HepG2 (cell line): ENCODE measurements around the gene IFNAR2. TPM values are rescaled to one million over a fixed set of nuclear protein-coding genes. Genes with fewer than 3 reads are reported as not detected.

ENCODE experiments used
- ELF1 ChIP-seq: sonication (generic); formaldehyde crosslinking; IDR thresholded peaks from 2 replicates; pipeline ENCODE4 v1.4.0; 2020; ENCODE audit warnings: missing genetic modification reagents
- KLF11 ChIP-seq: IDR thresholded peaks from 2 replicates; pipeline ENCODE4 v1.6.1; 2016; ENCODE audit warnings: missing compliant biosample characterization
- KLF12 ChIP-seq: sonication (generic); formaldehyde crosslinking; IDR thresholded peaks from 2 replicates; pipeline ENCODE4 v1.4.0; 2020; ENCODE audit warnings: missing genetic modification reagents, borderline replicate concordance
- PCBP2 ChIP-seq: fragments of 200-400 bp; formaldehyde crosslinking; optimal IDR thresholded peaks from 2 replicates; pipeline ENCODE3; 2018; ENCODE audit warnings: low read length, low read depth; ENCODE audit not compliant: poor library complexity, severe bottlenecking
- PRPF4 ChIP-seq: fragments of 200-400 bp; formaldehyde crosslinking; IDR thresholded peaks from 2 replicates; pipeline ENCODE4 v1.6.1; 2016; ENCODE audit warnings: low read length, low read depth; ENCODE audit not compliant: poor library complexity, severe bottlenecking
- RBFOX2 ChIP-seq: fragments of 200-400 bp; formaldehyde crosslinking; IDR thresholded peaks from 2 replicates; pipeline ENCODE4 v1.6.1; 2017; ENCODE audit warnings: low read depth, mild to moderate bottlenecking, low read length
- SOX13 ChIP-seq, 3 experiments: fragments of 450-650 bp in 1 of 3; sonication (generic) in 1 of 3; formaldehyde crosslinking in 1 of 3; IDR thresholded peaks in 2 of 3; conservative IDR thresholded peaks in 1 of 3; 2 replicates each; pipeline versions ENCODE4 v1.5.0 to v1.6.1; 2016 to 2020; ENCODE audit warnings: antibody characterized with exemption in 1 of 3, mild to moderate bottlenecking in 1 of 3, missing compliant biosample characterization in 1 of 3, missing genetic modification reagents in 1 of 3, moderate library complexity in 1 of 3
- ZBTB20 ChIP-seq: sonication (generic); formaldehyde crosslinking; IDR thresholded peaks from 2 replicates; pipeline ENCODE4 v1.8.1; 2023; ENCODE audit warnings: missing genetic modification reagents, low read depth, mild to moderate bottlenecking, borderline replicate concordance
- ZNF761 ChIP-seq: sonication (generic); formaldehyde crosslinking; conservative IDR thresholded peaks from 2 replicates; pipeline ENCODE4 v1.4.0; 2020; ENCODE audit warnings: mild to moderate bottlenecking, missing genetic modification reagents
- ZNF83 ChIP-seq: sonication (generic); formaldehyde crosslinking; IDR thresholded peaks from 2 replicates; pipeline ENCODE4 v1.4.0; 2020; ENCODE audit warnings: missing genetic modification reagents, mild to moderate bottlenecking, borderline replicate concordance
- polyA plus RNA-seq, 8 experiments: library from polyadenylated mRNA; depleted of rRNA in 3 of 8; stranded (reverse) in 7 of 8; unstranded in 1 of 8; fragments of >200 nt; fragmentation: Illumina TruSeq in 4 of 8; extraction: Trizol in 4 of 8; gene quantifications; 2 replicates each; pipeline versions ENCODE4 v1.2.1 to v1.2.3, GENCODE V29; 2011 to 2016; ENCODE audit warnings: low read depth in 4 of 8, missing spikeins in 1 of 8, mixed read lengths in 1 of 8; ENCODE audit not compliant: insufficient read depth in 1 of 8
- total RNA-seq, 5 experiments: library from RNA; depleted of rRNA; stranded (reverse); fragments of >200 nt; fragmentation: Illumina TruSeq; extraction: Trizol; gene quantifications; 2 replicates each; pipeline ENCODE4 v1.2.3, GENCODE V29; 2016; ENCODE audit warnings: low read depth in 1 of 5
- TF ChIP-seq, protein P1 (sequence below): IDR thresholded peaks from 2 replicates; pipeline ENCODE4 v1.6.1; 2016; ENCODE audit warnings: missing compliant biosample characterization, missing genetic modification reagents, borderline replicate concordance
- TF ChIP-seq, protein P2 (sequence below): sonication (generic); formaldehyde crosslinking; IDR thresholded peaks from one replicate; pipeline ENCODE4 v1.5.1; 2020; ENCODE audit warnings: mild to moderate bottlenecking, missing genetic modification reagents; ENCODE audit errors: not compliant biosample characterization
- TF ChIP-seq, protein P3 (sequence below): IDR thresholded peaks from 2 replicates; pipeline ENCODE4 v1.6.1; 2016; ENCODE audit warnings: mild to moderate bottlenecking
- TF ChIP-seq, protein P4 (sequence below), 2 experiments: sonication (generic) in 1 of 2; formaldehyde crosslinking in 1 of 2; IDR thresholded peaks; 2 replicates each; pipeline versions ENCODE4 v1.4.0 to v1.6.1; 2018 to 2020; ENCODE audit warnings: missing genetic modification reagents in 2 of 2, borderline replicate concordance in 1 of 2, low read depth in 1 of 2, mild to moderate bottlenecking in 1 of 2, missing biosample characterization in 1 of 2

The IFNAR2 gene
- total and polyA plus RNA-seq, 2 of the 13 experiments (the other 11 are each of a cell fraction or from before 2014, with no cell fraction given), result 5.1 to 24.1 TPM

DNA sequence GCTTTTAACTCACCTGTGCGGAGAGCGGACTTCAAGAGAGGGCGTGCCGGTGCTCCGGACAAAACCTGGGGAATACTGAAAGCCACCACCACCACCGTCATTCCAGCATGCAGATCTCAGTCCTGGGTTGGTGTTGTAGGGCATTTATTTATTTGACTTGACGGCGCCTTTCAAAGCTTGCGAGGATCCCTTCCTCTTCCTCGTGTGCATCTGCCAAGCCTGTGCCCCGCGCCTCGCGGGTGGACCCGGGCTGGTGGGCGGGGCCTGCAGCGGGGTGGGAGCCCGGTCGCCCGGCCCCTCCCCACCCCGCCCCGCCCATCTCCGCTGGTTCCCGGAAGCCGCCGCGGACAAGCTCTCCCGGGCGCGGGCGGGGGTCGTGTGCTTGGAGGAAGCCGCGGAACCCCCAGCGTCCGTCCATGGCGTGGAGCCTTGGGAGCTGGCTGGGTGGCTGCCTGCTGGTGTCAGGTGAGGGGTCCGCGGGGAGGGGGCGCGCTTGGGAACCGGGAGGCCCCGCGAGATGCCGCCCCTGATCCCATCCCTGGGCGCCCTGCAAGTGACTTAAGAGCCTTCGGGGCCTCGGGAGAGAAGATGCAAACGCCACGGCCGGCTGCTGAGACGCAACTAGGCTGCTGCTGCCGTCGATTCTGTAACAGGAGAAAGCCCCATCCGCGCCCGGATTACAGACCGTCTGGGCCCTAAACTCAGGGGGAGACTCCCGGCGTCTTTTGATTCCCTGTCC, 36.5 kb downstream of the IFNAR2 start, which contains the start of gene IL10RB (continued):
- TF ChIP-seq, protein P1, sequence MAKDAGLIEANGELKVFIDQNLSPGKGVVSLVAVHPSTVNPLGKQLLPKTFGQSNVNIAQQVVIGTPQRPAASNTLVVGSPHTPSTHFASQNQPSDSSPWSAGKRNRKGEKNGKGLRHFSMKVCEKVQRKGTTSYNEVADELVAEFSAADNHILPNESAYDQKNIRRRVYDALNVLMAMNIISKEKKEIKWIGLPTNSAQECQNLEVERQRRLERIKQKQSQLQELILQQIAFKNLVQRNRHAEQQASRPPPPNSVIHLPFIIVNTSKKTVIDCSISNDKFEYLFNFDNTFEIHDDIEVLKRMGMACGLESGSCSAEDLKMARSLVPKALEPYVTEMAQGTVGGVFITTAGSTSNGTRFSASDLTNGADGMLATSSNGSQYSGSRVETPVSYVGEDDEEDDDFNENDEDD, result no peak; the same call in 1 of the 2 replicates
- TF ChIP-seq ZBTB20 (peak; percentile 63; the same call in 1 of the 2 replicates), KLF11 (CRISPR knock-in tag) (no peak), RBFOX2 (peak; percentile 81), KLF12 (CRISPR knock-in tag) (no peak), ZNF761 (CRISPR knock-in tag) (no peak), PRPF4 (no peak), ZNF83 (CRISPR knock-in tag) (no peak), ELF1 (CRISPR knock-in tag) (peak; percentile 83), PCBP2 (no peak), SOX13 (IDR thresholded peaks at IDR 0.05) (no peak), SOX13 (CRISPR knock-in tag; conservative IDR thresholded peaks at IDR 0.05 in 1 of 2, IDR thresholded peaks at IDR 0.05 in 1 of 2) (0 out of 4 replicates have a peak, but pooled peaks of 1 of the 2 experiments have one; percentile 15)
- TF ChIP-seq, protein P2, sequence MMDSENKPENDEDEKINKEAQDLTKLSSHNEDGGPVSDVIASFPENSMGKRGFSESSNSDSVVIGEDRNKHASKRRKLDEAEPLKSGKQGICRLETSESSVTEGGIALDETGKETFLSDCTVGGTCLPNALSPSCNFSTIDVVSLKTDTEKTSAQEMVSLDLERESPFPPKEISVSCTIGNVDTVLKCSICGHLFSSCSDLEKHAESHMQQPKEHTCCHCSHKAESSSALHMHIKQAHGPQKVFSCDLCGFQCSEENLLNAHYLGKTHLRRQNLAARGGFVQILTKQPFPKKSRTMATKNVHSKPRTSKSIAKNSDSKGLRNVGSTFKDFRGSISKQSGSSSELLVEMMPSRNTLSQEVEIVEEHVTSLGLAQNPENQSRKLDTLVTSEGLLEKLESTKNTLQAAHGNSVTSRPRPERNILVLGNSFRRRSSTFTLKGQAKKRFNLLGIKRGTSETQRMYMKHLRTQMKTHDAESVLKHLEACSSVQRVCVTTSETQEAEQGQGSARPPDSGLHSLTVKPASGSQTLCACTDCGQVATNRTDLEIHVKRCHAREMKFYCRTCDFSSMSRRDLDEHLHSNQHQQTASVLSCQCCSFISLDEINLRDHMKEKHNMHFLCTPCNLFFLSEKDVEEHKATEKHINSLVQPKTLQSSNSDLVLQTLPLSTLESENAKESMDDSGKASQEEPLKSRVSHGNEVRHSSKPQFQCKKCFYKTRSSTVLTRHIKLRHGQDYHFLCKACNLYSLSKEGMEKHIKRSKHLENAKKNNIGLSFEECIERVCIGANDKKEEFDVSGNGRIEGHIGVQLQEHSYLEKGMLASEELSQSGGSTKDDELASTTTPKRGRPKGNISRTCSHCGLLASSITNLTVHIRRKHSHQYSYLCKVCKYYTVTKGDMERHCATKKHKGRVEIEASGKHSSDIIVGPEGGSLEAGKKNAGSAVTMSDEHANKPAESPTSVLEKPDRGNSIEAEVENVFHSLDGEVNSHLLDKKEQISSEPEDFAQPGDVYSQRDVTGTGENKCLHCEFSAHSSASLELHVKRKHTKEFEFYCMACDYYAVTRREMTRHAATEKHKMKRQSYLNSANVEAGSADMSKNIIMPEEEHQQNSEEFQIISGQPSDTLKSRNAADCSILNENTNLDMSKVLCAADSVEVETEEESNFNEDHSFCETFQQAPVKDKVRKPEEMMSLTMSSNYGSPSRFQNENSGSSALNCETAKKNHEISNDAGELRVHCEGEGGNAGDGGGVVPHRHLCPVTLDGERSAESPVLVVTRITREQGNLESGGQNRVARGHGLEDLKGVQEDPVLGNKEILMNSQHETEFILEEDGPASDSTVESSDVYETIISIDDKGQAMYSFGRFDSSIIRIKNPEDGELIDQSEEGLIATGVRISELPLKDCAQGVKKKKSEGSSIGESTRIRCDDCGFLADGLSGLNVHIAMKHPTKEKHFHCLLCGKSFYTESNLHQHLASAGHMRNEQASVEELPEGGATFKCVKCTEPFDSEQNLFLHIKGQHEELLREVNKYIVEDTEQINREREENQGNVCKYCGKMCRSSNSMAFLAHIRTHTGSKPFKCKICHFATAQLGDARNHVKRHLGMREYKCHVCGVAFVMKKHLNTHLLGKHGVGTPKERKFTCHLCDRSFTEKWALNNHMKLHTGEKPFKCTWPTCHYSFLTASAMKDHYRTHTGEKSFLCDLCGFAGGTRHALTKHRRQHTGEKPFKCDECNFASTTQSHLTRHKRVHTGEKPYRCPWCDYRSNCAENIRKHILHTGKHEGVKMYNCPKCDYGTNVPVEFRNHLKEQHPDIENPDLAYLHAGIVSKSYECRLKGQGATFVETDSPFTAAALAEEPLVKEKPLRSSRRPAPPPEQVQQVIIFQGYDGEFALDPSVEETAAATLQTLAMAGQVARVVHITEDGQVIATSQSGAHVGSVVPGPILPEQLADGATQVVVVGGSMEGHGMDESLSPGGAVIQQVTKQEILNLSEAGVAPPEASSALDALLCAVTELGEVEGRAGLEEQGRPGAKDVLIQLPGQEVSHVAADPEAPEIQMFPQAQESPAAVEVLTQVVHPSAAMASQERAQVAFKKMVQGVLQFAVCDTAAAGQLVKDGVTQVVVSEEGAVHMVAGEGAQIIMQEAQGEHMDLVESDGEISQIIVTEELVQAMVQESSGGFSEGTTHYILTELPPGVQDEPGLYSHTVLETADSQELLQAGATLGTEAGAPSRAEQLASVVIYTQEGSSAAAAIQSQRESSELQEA (CRISPR knock-in tag), result peak; percentile 75
- TF ChIP-seq, protein P3, sequence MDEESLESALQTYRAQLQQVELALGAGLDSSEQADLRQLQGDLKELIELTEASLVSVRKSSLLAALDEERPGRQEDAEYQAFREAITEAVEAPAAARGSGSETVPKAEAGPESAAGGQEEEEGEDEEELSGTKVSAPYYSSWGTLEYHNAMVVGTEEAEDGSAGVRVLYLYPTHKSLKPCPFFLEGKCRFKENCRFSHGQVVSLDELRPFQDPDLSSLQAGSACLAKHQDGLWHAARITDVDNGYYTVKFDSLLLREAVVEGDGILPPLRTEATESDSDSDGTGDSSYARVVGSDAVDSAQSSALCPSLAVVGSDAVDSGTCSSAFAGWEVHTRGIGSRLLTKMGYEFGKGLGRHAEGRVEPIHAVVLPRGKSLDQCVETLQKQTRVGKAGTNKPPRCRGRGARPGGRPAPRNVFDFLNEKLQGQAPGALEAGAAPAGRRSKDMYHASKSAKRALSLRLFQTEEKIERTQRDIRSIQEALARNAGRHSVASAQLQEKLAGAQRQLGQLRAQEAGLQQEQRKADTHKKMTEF (CRISPR knock-in tag), result peak; percentile 77
- TF ChIP-seq, protein P4, sequence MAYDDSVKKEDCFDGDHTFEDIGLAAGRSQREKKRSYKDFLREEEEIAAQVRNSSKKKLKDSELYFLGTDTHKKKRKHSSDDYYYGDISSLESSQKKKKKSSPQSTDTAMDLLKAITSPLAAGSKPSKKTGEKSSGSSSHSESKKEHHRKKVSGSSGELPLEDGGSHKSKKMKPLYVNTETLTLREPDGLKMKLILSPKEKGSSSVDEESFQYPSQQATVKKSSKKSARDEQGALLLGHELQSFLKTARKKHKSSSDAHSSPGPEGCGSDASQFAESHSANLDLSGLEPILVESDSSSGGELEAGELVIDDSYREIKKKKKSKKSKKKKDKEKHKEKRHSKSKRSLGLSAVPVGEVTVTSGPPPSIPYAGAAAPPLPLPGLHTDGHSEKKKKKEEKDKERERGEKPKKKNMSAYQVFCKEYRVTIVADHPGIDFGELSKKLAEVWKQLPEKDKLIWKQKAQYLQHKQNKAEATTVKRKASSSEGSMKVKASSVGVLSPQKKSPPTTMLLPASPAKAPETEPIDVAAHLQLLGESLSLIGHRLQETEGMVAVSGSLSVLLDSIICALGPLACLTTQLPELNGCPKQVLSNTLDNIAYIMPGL (CRISPR knock-in tag; IDR thresholded peaks at IDR 0.05; ENCODE audit: borderline replicate concordance in 1 of 2, low read depth in 1 of 2), result peak in 1 of 2 experiments; percentile 49; a peak in 3 of 4 replicates
